ENCODE results near the gene DTX1.

The DTX1 gene

DNA sequence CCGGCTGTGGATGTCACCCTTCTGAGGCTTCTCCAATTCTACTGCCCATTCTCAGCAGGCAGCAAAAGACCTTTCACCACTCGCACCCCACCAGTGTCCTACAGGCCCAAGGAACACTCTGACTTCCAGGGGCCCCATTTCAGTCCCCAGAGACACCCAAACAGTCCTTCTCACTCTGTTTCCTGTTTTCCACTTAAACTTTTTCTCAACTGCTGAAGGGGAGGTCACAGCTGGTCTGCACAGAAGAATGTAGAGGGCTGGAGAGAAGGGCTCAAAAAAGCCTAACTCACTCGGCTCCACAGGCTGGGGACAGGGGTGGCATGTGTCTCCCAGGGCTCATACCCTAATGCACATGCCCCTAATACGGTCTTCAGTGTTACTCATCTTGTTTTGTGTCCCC, 4.2 kb upstream of the DTX1 start:
- Histone ChIP-seq H3K4me1 (ENCODE audit: control extremely low read depth in 1 of 4, control insufficient read depth in 4 of 4, insufficient read depth in 4 of 4, low read length in 3 of 4) (peaks cover 0 to 21% (median 14%) of the 10 kb centered on the region in 4 experiments), H3K27me3 (replicated peaks in 2 of 5; ENCODE audit: control insufficient read depth in 4 of 5, insufficient read depth in 5 of 5, low read length in 4 of 5) (peaks cover 0 to 32% (median 11%) of the 10 kb centered on the region in 5 experiments), H3K9me3 (ENCODE audit: control extremely low read depth in 1 of 5, control insufficient read depth in 4 of 5, insufficient read depth in 2 of 5, low read depth in 1 of 5, low read length in 4 of 5) (no peaks in the 10 kb centered on the region), H3K27ac (ENCODE audit: insufficient read depth in 1 of 2, low read depth in 1 of 2, low read length in 2 of 2, poor library complexity in 1 of 2, severe bottlenecking in 2 of 2) (no peak overlapping the region), H3K4me3 (ENCODE audit: control insufficient read depth in 1 of 7, extremely low read depth in 1 of 7, insufficient read depth in 4 of 7, low read depth in 2 of 7, low read length in 6 of 7) (no peak overlapping the region), H3K36me3 (ENCODE audit: control insufficient read depth in 4 of 4, insufficient read depth in 4 of 4, low read length in 3 of 4) (no peaks in the 10 kb centered on the region)
- ChIA-PET CTCF (interaction anchor here (0.7 to 4.5 kb wide), 5 partner anchors 19 to 357 kb away, joined by 3 to 76 read pairs (median 6); no protein-coding TSS in a partner anchor), POLR2A (no interaction called here)
- no peak for DNase-seq
- 65% methylated on average over 4 of the region's 4 CpGs for WGBS (ENCODE audit: insufficient coverage)

DNA sequence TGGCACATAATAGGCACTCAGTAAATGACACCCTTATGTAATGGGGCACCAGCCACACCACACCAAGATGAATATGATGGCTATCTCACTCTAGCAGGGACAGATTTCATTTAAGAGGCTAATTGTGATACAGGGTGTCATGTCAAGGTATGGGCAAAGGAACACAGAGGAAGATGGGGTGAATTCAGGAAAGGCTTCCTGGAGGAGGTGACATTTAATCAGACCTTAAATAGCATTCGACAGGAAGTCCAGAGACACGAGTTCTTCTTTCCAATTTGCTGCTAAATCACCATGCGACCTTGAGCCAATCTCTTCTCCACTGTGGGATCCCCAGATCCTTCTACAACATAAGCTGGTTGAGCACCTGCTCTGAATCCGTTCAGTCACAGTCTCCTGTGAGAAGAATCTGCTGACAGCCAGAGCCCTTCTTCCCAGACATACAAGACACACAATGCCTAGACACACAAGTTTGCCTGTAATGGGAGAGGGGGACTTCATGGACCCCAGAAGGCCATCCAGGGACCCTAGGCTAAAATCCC, 1.5 kb upstream of the DTX1 start:
- ChIA-PET CTCF (interaction anchor here (1.1 to 2.5 kb wide), 9 partner anchors 9 to 122 kb away, joined by 3 to 9 read pairs (median 4); no protein-coding TSS in a partner anchor), POLR2A (no interaction called here)
- Histone ChIP-seq H3K4me3 (ENCODE audit: control insufficient read depth in 1 of 7, extremely low read depth in 1 of 7, insufficient read depth in 4 of 7, low read depth in 2 of 7, low read length in 6 of 7) (no peak overlapping the region), H3K9me3 (ENCODE audit: control extremely low read depth in 1 of 5, control insufficient read depth in 4 of 5, insufficient read depth in 2 of 5, low read depth in 1 of 5, low read length in 4 of 5) (no peaks in the 10 kb centered on the region), H3K27me3 (replicated peaks in 2 of 5; ENCODE audit: control insufficient read depth in 4 of 5, insufficient read depth in 5 of 5, low read length in 4 of 5) (peaks cover 0 to 41% (median 11%) of the 10 kb centered on the region in 5 experiments), H3K4me1 (ENCODE audit: control extremely low read depth in 1 of 4, control insufficient read depth in 4 of 4, insufficient read depth in 4 of 4, low read length in 3 of 4) (peaks cover 0 to 19% (median 14%) of the 10 kb centered on the region in 4 experiments), H3K27ac (ENCODE audit: insufficient read depth in 1 of 2, low read depth in 1 of 2, low read length in 2 of 2, poor library complexity in 1 of 2, severe bottlenecking in 2 of 2) (no peak overlapping the region), H3K36me3 (ENCODE audit: control insufficient read depth in 4 of 4, insufficient read depth in 4 of 4, low read length in 3 of 4) (no peaks in the 10 kb centered on the region)
- 77% methylated on average over 4 of the region's 4 CpGs for WGBS (ENCODE audit: insufficient coverage)
- no peak for DNase-seq

DNA sequence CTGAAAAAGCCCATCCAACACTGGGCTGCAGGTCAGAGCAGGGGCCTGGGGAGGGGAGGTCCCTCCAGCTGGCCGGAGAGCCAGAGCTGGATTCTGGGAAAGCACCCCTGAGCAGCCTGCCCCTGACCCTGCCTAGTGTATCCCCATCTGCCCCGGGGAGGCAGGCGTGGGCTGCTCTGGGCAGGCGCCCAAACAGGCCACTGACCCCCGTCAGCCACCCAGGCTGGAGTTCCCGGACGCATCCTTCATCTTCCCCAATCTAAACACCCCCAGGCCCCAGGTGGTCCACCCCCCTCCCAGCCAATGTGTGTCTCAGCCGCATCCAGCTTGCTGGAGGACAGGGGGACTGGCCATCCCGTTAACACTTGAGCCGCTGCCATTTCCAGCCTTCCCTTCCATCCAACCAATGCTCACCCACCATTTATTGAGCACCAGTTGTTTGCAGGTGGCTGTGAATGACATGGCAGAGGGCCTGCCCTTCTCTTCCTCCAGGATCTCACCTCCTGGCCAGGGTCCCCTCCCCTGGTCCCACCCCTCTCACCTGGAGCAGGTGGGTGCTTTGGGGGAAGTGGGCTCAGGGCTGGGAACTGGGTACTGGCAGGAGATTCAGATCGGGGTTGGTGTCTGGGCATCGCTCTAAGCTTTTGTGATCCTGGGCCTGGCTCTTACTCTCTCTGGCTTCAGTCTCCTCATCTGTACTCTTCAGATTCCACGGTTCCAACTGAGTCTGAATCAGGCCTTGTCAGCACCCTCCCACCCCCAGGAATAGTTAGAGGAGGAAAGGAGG, 743 bp upstream of the DTX1 start:
- Histone ChIP-seq H3K4me3 (ENCODE audit: control insufficient read depth in 1 of 7, extremely low read depth in 1 of 7, insufficient read depth in 4 of 7, low read depth in 2 of 7, low read length in 6 of 7) (no peak overlapping the region), H3K4me1 (ENCODE audit: control extremely low read depth in 1 of 4, control insufficient read depth in 4 of 4, insufficient read depth in 4 of 4, low read length in 3 of 4) (peaks cover 0 to 18% (median 14%) of the 10 kb centered on the region in 4 experiments), H3K27ac (ENCODE audit: insufficient read depth in 1 of 2, low read depth in 1 of 2, low read length in 2 of 2, poor library complexity in 1 of 2, severe bottlenecking in 2 of 2) (no peak overlapping the region), H3K36me3 (ENCODE audit: control insufficient read depth in 4 of 4, insufficient read depth in 4 of 4, low read length in 3 of 4) (no peaks in the 10 kb centered on the region), H3K9me3 (ENCODE audit: control extremely low read depth in 1 of 5, control insufficient read depth in 4 of 5, insufficient read depth in 2 of 5, low read depth in 1 of 5, low read length in 4 of 5) (no peaks in the 10 kb centered on the region), H3K27me3 (replicated peaks in 2 of 5; ENCODE audit: control insufficient read depth in 4 of 5, insufficient read depth in 5 of 5, low read length in 4 of 5) (peaks cover 0 to 43% (median 11%) of the 10 kb centered on the region in 5 experiments)
- no peak for DNase-seq
- WGBS (ENCODE audit: insufficient coverage), result 96% methylated on average over 3 of the region's 13 CpGs
- CTCF ChIA-PET, result interaction anchor here (1.0 to 1.9 kb wide), 7 partner anchors 11 to 121 kb away, joined by 3 to 6 read pairs (median 4); no protein-coding TSS in a partner anchor
- POLR2A ChIA-PET, result no interaction called here

DNA sequence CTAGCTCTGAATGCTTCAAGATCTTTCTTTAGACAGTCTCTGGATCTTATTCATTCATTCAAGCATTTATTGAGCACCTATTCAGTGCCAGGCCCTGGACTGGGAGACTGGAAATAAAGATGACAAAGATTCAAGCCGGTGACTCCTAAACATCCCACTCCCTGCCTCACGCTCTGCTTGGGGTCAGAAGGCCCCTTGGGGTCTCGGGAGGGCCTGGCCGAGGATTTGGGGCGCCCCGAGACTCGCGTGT, 224 bp upstream of the DTX1 start:
- DNase-seq, result no peak
- WGBS (ENCODE audit: insufficient coverage), result 7% methylated on average over 7 of the region's 8 CpGs
- Histone ChIP-seq H3K27ac (ENCODE audit: insufficient read depth in 1 of 2, low read depth in 1 of 2, low read length in 2 of 2, poor library complexity in 1 of 2, severe bottlenecking in 2 of 2) (no peak overlapping the region), H3K36me3 (ENCODE audit: control insufficient read depth in 4 of 4, insufficient read depth in 4 of 4, low read length in 3 of 4) (no peaks in the 10 kb centered on the region), H3K4me3 (ENCODE audit: control insufficient read depth in 1 of 7, extremely low read depth in 1 of 7, insufficient read depth in 4 of 7, low read depth in 2 of 7, low read length in 6 of 7) (peak overlapping the region in 6 of 7 experiments; percentile 9 to 70 (median 51)), H3K27me3 (replicated peaks in 2 of 5; ENCODE audit: control insufficient read depth in 4 of 5, insufficient read depth in 5 of 5, low read length in 4 of 5) (peaks cover 0 to 43% (median 11%) of the 10 kb centered on the region in 5 experiments), H3K4me1 (ENCODE audit: control extremely low read depth in 1 of 4, control insufficient read depth in 4 of 4, insufficient read depth in 4 of 4, low read length in 3 of 4) (peaks cover 0 to 18% (median 14%) of the 10 kb centered on the region in 4 experiments), H3K9me3 (ENCODE audit: control extremely low read depth in 1 of 5, control insufficient read depth in 4 of 5, insufficient read depth in 2 of 5, low read depth in 1 of 5, low read length in 4 of 5) (no peaks in the 10 kb centered on the region)
- CTCF ChIA-PET, result interaction anchor here (1.0 to 1.5 kb wide), 5 partner anchors 12 to 121 kb away, joined by 3 to 6 read pairs (median 4); no protein-coding TSS in a partner anchor
- POLR2A ChIA-PET, result no interaction called here

DNA sequence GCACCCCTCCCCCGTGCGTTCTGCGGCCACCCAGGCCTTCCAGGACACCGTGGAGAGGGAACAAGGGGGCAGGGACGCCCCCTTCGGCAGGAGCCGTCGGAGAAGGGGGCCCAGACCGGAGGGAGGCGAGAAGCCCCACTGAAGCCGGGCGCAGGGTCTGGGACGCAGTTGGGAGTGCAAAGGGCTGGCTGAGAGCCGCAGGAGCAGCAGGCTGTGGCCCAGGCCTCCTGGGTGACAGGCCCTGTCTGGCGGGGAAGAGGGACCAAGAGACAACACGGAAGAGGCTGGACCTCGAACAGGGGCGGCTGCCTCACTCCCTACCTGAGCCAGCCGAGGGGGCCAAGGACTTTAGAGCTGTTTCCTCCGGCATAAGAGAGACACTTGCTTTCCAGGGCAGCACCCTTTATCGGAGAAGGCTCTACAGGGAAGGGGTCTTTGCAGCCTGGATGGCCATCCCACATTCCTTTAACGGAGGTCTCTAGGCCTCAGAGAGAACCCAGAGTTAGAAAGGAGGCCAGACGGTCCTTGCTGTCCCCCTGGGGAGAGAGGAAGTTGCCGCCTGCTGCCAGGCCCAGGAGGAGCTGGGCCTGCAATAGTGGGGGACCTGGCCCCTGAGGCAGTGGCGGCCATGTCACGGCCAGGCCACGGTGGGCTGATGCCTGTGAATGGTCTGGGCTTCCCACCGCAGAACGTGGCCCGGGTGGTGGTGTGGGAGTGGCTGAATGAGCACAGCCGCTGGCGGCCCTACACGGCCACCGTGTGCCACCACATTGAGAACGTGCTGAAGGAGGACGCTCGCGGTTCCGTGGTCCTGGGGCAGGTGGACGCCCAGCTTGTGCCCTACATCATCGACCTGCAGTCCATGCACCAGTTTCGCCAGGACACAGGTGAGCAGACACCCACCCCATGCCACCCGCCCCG, 1.3 kb downstream of the DTX1 start:
- peaks cover 0 to 43% (median 11%) of the 10 kb centered on the region in 5 experiments for H3K27me3 ChIP-seq (replicated peaks in 2 of 5; ENCODE audit: control insufficient read depth in 4 of 5, insufficient read depth in 5 of 5, low read length in 4 of 5)
- no peak overlapping the region for H3K27ac ChIP-seq (ENCODE audit: insufficient read depth in 1 of 2, low read depth in 1 of 2, low read length in 2 of 2, poor library complexity in 1 of 2, severe bottlenecking in 2 of 2)
- no peaks in the 10 kb centered on the region for H3K36me3 ChIP-seq (ENCODE audit: control insufficient read depth in 4 of 4, insufficient read depth in 4 of 4, low read length in 3 of 4)
- CTCF ChIA-PET, result interaction anchor here (1.2 to 1.5 kb wide), 3 partner anchors 10 to 40 kb away, joined by 3 to 5 read pairs (median 4); no protein-coding TSS in a partner anchor
- H3K4me3 ChIP-seq (ENCODE audit: control insufficient read depth in 1 of 7, extremely low read depth in 1 of 7, insufficient read depth in 4 of 7, low read depth in 2 of 7, low read length in 6 of 7), result no peak overlapping the region
- POLR2A ChIA-PET, result no interaction called here
- DNase-seq, result peak in 1 of 3 donors; percentile 13
- H3K9me3 ChIP-seq (ENCODE audit: control extremely low read depth in 1 of 5, control insufficient read depth in 4 of 5, insufficient read depth in 2 of 5, low read depth in 1 of 5, low read length in 4 of 5), result no peaks in the 10 kb centered on the region
- peaks cover 0 to 16% (median 9%) of the 10 kb centered on the region in 4 experiments for H3K4me1 ChIP-seq (ENCODE audit: control extremely low read depth in 1 of 4, control insufficient read depth in 4 of 4, insufficient read depth in 4 of 4, low read length in 3 of 4)
- 86% methylated on average over 38 of the region's 44 CpGs for WGBS (ENCODE audit: insufficient coverage)

DNA sequence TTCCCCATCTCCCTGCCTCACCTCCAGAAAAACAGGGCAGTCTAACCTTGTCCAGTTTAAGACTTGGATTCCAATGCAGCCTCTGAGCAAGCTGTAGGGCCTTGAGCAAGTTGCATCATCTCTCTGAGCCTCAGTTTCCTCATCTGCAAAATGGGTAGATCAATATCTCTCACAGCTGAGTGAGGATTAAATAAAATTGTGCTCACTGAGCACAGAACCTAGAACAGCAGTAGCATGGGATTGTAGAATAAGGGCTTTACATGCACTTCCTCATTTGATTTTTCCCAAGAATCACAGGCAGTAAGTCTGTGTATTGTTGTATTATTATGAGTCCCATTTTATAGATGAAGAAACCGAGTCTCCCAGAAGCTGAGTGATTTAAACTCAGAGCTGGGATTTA, 2.0 kb downstream of the DTX1 start:
- CTCF ChIA-PET, result interaction anchor here (1.3 to 1.5 kb wide), 2 partner anchors 9 to 39 kb away, joined by 4 to 5 read pairs; no protein-coding TSS in a partner anchor
- POLR2A ChIA-PET, result no interaction called here
- DNase-seq, result peak in 1 of 3 donors; percentile 22
- Histone ChIP-seq H3K9me3 (ENCODE audit: control extremely low read depth in 1 of 5, control insufficient read depth in 4 of 5, insufficient read depth in 2 of 5, low read depth in 1 of 5, low read length in 4 of 5) (no peaks in the 10 kb centered on the region), H3K36me3 (ENCODE audit: control insufficient read depth in 4 of 4, insufficient read depth in 4 of 4, low read length in 3 of 4) (no peaks in the 10 kb centered on the region), H3K4me3 (ENCODE audit: control insufficient read depth in 1 of 7, extremely low read depth in 1 of 7, insufficient read depth in 4 of 7, low read depth in 2 of 7, low read length in 6 of 7) (no peak overlapping the region), H3K4me1 (ENCODE audit: control extremely low read depth in 1 of 4, control insufficient read depth in 4 of 4, insufficient read depth in 4 of 4, low read length in 3 of 4) (peaks cover 0 to 12% (median 9%) of the 10 kb centered on the region in 4 experiments), H3K27me3 (replicated peaks in 2 of 5; ENCODE audit: control insufficient read depth in 4 of 5, insufficient read depth in 5 of 5, low read length in 4 of 5) (peaks cover 0 to 43% (median 13%) of the 10 kb centered on the region in 5 experiments), H3K27ac (ENCODE audit: insufficient read depth in 1 of 2, low read depth in 1 of 2, low read length in 2 of 2, poor library complexity in 1 of 2, severe bottlenecking in 2 of 2) (no peak overlapping the region)
- WGBS (ENCODE audit: insufficient coverage), result 100% methylated on average over 1 of the region's 1 CpG

All from common myeloid progenitor, CD34-positive (primary cell).